Activated naive CD4-positive, alpha-beta T cell (primary cell): ENCODE measurements around the gene ATL2.
A peak's percentile ranks its signal among the peaks of the same experiment; 100 is the strongest.
"Not testable (repeated sequence)": the region's sequence is repeated elsewhere in the genome, so short reads cannot be mapped to it uniquely, and the experiment has no call there.

ENCODE experiments used
- DNase-seq, 4 experiments: peaks; one replicate each; lab custom pipeline; 2025; lab: John Stamatoyannopoulos, UW

ATL2 gene

GRCh38 chr2:38377050-38377828, at the start of gene ATL2:
TSS of gene ATL2 (minus strand) at chr2:38377273. CDS start at chr2:38377260, 13 bp downstream.
- peak; percentile 80 to 87 (median 84) for DNase-seq

GRCh38 chr2:38423763-38424162, 46.7 kb upstream of the ATL2 start:
- DNase-seq = no peak

- DNase-seq = no peak
Observed at GRCh38 chr2:38421274-38422056, 44.4 kb upstream of the ATL2 start.

GRCh38 chr2:38419499-38419898, 42.4 kb upstream of the ATL2 start:
- DNase-seq = no peak

GRCh38 chr2:38418735-38419134, 41.7 kb upstream of the ATL2 start:
- DNase-seq = no peak

- no peak for DNase-seq
Observed at GRCh38 chr2:38417745-38418689, 40.9 kb upstream of the ATL2 start.

- DNase-seq = no peak
Observed at GRCh38 chr2:38416296-38417036, 39.4 kb upstream of the ATL2 start.

GRCh38 chr2:38415728-38416291, 38.7 kb upstream of the ATL2 start:
- DNase-seq = no peak

- DNase-seq = no peak
Observed at GRCh38 chr2:38415023-38415422, 38.0 kb upstream of the ATL2 start.

- not testable (repeated sequence) for DNase-seq
Observed at GRCh38 chr2:38412235-38412871, 35.3 kb upstream of the ATL2 start.

GRCh38 chr2:38409156-38410102, 32.4 kb upstream of the ATL2 start:
- no peak for DNase-seq

GRCh38 chr2:38407111-38407682, 30.1 kb upstream of the ATL2 start:
- no peak for DNase-seq

- no peak for DNase-seq
Observed at GRCh38 chr2:38406597-38407110, 29.6 kb upstream of the ATL2 start.

GRCh38 chr2:38405917-38406596, 29.0 kb upstream of the ATL2 start:
- no peak for DNase-seq

GRCh38 chr2:38400513-38400912, 23.4 kb upstream of the ATL2 start:
- DNase-seq = no peak

GRCh38 chr2:38398739-38399138, 21.7 kb upstream of the ATL2 start:
- DNase-seq = no peak

- DNase-seq = no peak
Observed at GRCh38 chr2:38394903-38395341, 17.8 kb upstream of the ATL2 start.

- no peak for DNase-seq
Observed at GRCh38 chr2:38394041-38394440, 17.0 kb upstream of the ATL2 start.
